Motor neuron (in vitro differentiated cells): Measurements from ENCODE around the gene TYSND1. TPM values are rescaled to one million over a fixed set of nuclear protein-coding genes. Genes with fewer than 3 reads are reported as not detected.

Experiments
- ATAC-seq, 8 experiments: fragments of 200-7000 bp; cut with Tn5 transposase; replicated peaks in 6 of 8; 2 replicates each; pipeline ENCODE4 v1.8.0; 2021; ENCODE audit warnings: mild to moderate bottlenecking in 8 of 8, moderate library complexity in 8 of 8
- H3K27ac ChIP-seq, 2 donors: fragments of 250-450 bp; sonication (Bioruptor Pico); 2 replicates each; pipeline ENCODE4 v1.9.0; 2021; ENCODE audit warnings: antibody characterized with exemption in 2 of 2, mild to moderate bottlenecking in 2 of 2, moderate library complexity in 1 of 2
- H3K4me1 ChIP-seq, 2 donors: fragments of 250-450 bp; sonication (Bioruptor Pico); replicated peaks in 1 of 2; 2 replicates each; pipeline ENCODE4 v1.6.1; 2021; ENCODE audit warnings: antibody characterized with exemption in 2 of 2, mild to moderate bottlenecking in 2 of 2, moderate library complexity in 1 of 2
- H3K4me3 ChIP-seq, 5 donors: fragments of 250-450 bp; sonication (Bioruptor Pico); 2 replicates each; pipeline ENCODE4 v1.9.0; 2021; ENCODE audit warnings: antibody characterized with exemption in 5 of 5, mild to moderate bottlenecking in 5 of 5, moderate library complexity in 4 of 5
- WGBS, 10 experiments: fragments of 450-650 bp; shearing (Covaris generic); methylation state at CpG; one replicate each; pipeline ENCODE4 v1.0.0; 2022; 5-methylcytosine and 5-hydroxymethylcytosine counted together
- in situ Hi-C, 9 experiments: fragments of 400-800 bp; cut with MboI; loops; one replicate each; pipeline ENCODE4 v1.15.0; 2021; ENCODE audit warnings: low sequenced_read_pairs in 9 of 9, low pct_unique_long_range_greater_than_20kb in 2 of 9; ENCODE audit not compliant: unreplicated experiment in 9 of 9
- total RNA-seq, 8 experiments: library from RNA; unstranded; fragments of 300-600 nt; gene quantifications; 2 replicates each; pipeline versions ENCODE4 v1.2.3 to v1.2.4, GENCODE V29; 2022

Gene TYSND1
- total RNA-seq, 8 experiments from 2014 or later, result 5.2 to 15.9 (median 7.9) TPM

- peaks cover 0 to 12% of the 10 kb centered on the region in 2 donors for H3K4me1 ChIP-seq
- WGBS, 10 experiments, result 30 to 100% (median 90%) methylated on average over 1 to 5 of the region's 5 CpGs; no CpG with 5 or more reads in 1 of the 10 experiments
- in situ Hi-C loops, result no loop called here
- no peak overlapping the region for H3K4me3 ChIP-seq
- H3K27ac ChIP-seq, result no peak overlapping the region
- ATAC-seq, result no peak
These were observed 55.5 kb downstream of the TYSND1 start for GRCh38 chr10:70090951-70091350.

GRCh38 chr10:70090013-70090412, 56.5 kb downstream of the TYSND1 start:
- in situ Hi-C loops, result no loop called here
- H3K4me3 ChIP-seq, result no peak overlapping the region
- peak in 3 of 8 experiments; percentile 29 to 73 (median 70) for ATAC-seq
- no peak overlapping the region for H3K27ac ChIP-seq
- WGBS, 10 experiments, result 47 to 100% (median 97%) methylated on average over 2 to 8 of the region's 8 CpGs; no CpG with 5 or more reads in 5 of the 10 experiments
- peaks cover 0 to 12% of the 10 kb centered on the region in 2 donors for H3K4me1 ChIP-seq

GRCh38 chr10:70088308-70088698, 58.2 kb downstream of the TYSND1 start:
- Histone ChIP-seq H3K4me1 (no peaks in the 10 kb centered on the region), H3K27ac (no peak overlapping the region), H3K4me3 (no peak overlapping the region)
- WGBS, 10 experiments, result 67 to 100% (median 94%) methylated on average over 2 to 3 of the region's 3 CpGs; no CpG with 5 or more reads in 1 of the 10 experiments
- no peak for ATAC-seq
- in situ Hi-C loops, result no loop called here

Other genes with a start within 250 kb of the TYSND1 start
- gene MACROH2A2, start 93.9 kb downstream of the TYSND1 start, total RNA-seq, result 100 to 1,000 TPM in 1 of 8 experiments, 10 to 100 TPM in 5, 1 to 10 TPM in 2; 2.7 to 171 (median 77.5) TPM
- gene AIFM2, start 13.9 kb downstream of the TYSND1 start, total RNA-seq, result 1 to 10 TPM; 1.5 to 9.6 (median 4.2) TPM
- 100 to 1,000 TPM in 2 of 8 experiments, 10 to 100 TPM in 6; 65.3 to 140 (median 79.2) TPM for gene SAR1A, start 23.8 kb upstream of the TYSND1 start, total RNA-seq
- 100 to 1,000 TPM; 113 to 213 (median 168) TPM for gene PPA1, start 86.7 kb upstream of the TYSND1 start, total RNA-seq
- gene NPFFR1, start 137.3 kb upstream of the TYSND1 start, total RNA-seq, result under 1 TPM in 7 of 8 experiments, not detected in 1; 0.04 to 0.28 (median 0.09) TPM
- 10 to 100 TPM in 5 of 8 experiments, 1 to 10 TPM in 3; 4.5 to 23.0 (median 15.2) TPM for gene LRRC20, start 235.9 kb upstream of the TYSND1 start, total RNA-seq